IMR-90 (cell line): Measurements from ENCODE around the gene DIO1. TPM values are rescaled to one million over a fixed set of nuclear protein-coding genes. Genes with fewer than 3 reads are reported as not detected.

Experiments
- ATAC-seq: fragments of 200-7000 bp; cut with Tn5 transposase; 2 replicates; pipeline ENCODE4 v1.9.1; 2020; ENCODE audit warnings: low read depth, mild to moderate bottlenecking, moderate library complexity
- BruUV-seq: library from RNA; stranded (reverse); fragments of 400-500 nt; replicated peaks from 2 replicates; lab custom pipeline; 2021; lab: Mats Ljungman, UMichigan
- CTCF ChIA-PET: fragments of 300-600 bp; formaldehyde crosslinking; extraction: SDS; loops from one replicate; lab custom pipeline; 2021; ENCODE audit warnings: antibody characterized with exemption; lab: Yijun Ruan, JAX
- POLR2A ChIA-PET: fragments of 300-600 bp; sonication (Branson Sonifier 250); formaldehyde crosslinking; loops from one replicate; lab custom pipeline; 2022; ENCODE audit warnings: antibody characterized with exemption; ENCODE audit not compliant: unreplicated experiment; lab: Charles Lee
- DNase-seq: peaks from one replicate; pipeline ENCODE4 v3.0.0; 2013
- H2AFZ ChIP-seq: replicated peaks from 2 replicates; pipeline ENCODE3; 2013; ENCODE audit warnings: low read length, mild to moderate bottlenecking; ENCODE audit not compliant: poor library complexity
- H2AK5ac ChIP-seq: 2 replicates; pipeline ENCODE4 v1.6.1; 2013; ENCODE audit warnings: low read depth, low read length, inconsistent platforms
- H2AK9ac ChIP-seq: replicated peaks from 2 replicates; pipeline ENCODE3; 2013; ENCODE audit warnings: mild to moderate bottlenecking, low read depth, low read length, moderate library complexity; ENCODE audit not compliant: poor library complexity
- H2BK120ac ChIP-seq: 2 replicates; pipeline ENCODE4 v1.6.1; 2013; ENCODE audit warnings: low read depth, low read length, inconsistent platforms
- H2BK15ac ChIP-seq: 3 replicates; pipeline ENCODE4 v1.6.1; 2013; ENCODE audit warnings: low read depth, low read length, inconsistent platforms
- H2BK20ac ChIP-seq: 2 replicates; pipeline ENCODE4 v1.6.1; 2013; ENCODE audit warnings: low read depth, mild to moderate bottlenecking, inconsistent platforms, low read length, moderate library complexity
- H2BK5ac ChIP-seq: 2 replicates; pipeline ENCODE4 v1.6.1; 2013; ENCODE audit warnings: mild to moderate bottlenecking, low read depth, low read length, inconsistent platforms; ENCODE audit not compliant: poor library complexity, severe bottlenecking
- H3K14ac ChIP-seq: replicated peaks from 2 replicates; pipeline ENCODE4 v1.6.1; 2013; ENCODE audit warnings: low read depth, low read length, inconsistent platforms
- H3K18ac ChIP-seq: 2 replicates; pipeline ENCODE4 v1.6.1; 2013; ENCODE audit warnings: low read depth, low read length, control low read depth
- H3K23ac ChIP-seq: 2 replicates; pipeline ENCODE4 v1.6.1; 2013; ENCODE audit warnings: low read depth, low read length, inconsistent platforms
- H3K27ac ChIP-seq: 2 replicates; pipeline ENCODE4 v1.5.1; 2013; ENCODE audit warnings: mild to moderate bottlenecking, control low read depth, low read length; ENCODE audit not compliant: insufficient read depth
- H3K27me3 ChIP-seq: 2 replicates; pipeline ENCODE4 v1.6.1; 2013; ENCODE audit warnings: low read length; ENCODE audit not compliant: control insufficient read depth, insufficient read depth
- H3K36me3 ChIP-seq: 2 replicates; pipeline ENCODE4 v1.6.1; 2013; ENCODE audit warnings: low read length, mixed read lengths; ENCODE audit not compliant: control insufficient read depth, insufficient read depth
- H3K4ac ChIP-seq: 2 replicates; pipeline ENCODE4 v1.6.1; 2013; ENCODE audit warnings: low read depth, low read length, inconsistent platforms
- H3K4me1 ChIP-seq: 2 replicates; pipeline ENCODE4 v1.6.1; 2013; ENCODE audit warnings: low read length, mixed read lengths; ENCODE audit not compliant: control insufficient read depth, insufficient read depth
- H3K4me2 ChIP-seq: 2 replicates; pipeline ENCODE4 v1.6.1; 2013; ENCODE audit warnings: low read depth, mild to moderate bottlenecking, control low read depth, low read length, moderate library complexity
- H3K4me3 ChIP-seq: 2 replicates; pipeline ENCODE4 v1.5.1; 2013; ENCODE audit warnings: low read depth, mild to moderate bottlenecking, control low read depth, low read length, moderate library complexity; ENCODE audit not compliant: insufficient read depth
- H3K56ac ChIP-seq: 2 replicates; pipeline ENCODE4 v1.6.1; 2013; ENCODE audit warnings: low read length, inconsistent platforms; ENCODE audit not compliant: insufficient read depth; ENCODE audit errors: extremely low read depth
- H3K79me1 ChIP-seq, 2 experiments: 2 replicates each; pipeline ENCODE4 v1.6.1; 2013; ENCODE audit warnings: low read length in 2 of 2, inconsistent platforms in 1 of 2, low read depth in 1 of 2
- H3K9ac ChIP-seq: 2 replicates; pipeline ENCODE4 v1.6.1; 2013; ENCODE audit warnings: low read depth, low read length, control low read depth
- H3K9me1 ChIP-seq: 2 replicates; pipeline ENCODE4 v1.6.1; 2013; ENCODE audit warnings: low read length, inconsistent platforms; ENCODE audit not compliant: insufficient read depth
- H3K9me3 ChIP-seq: 2 replicates; pipeline ENCODE4 v1.6.1; 2013; ENCODE audit warnings: low read length; ENCODE audit not compliant: control insufficient read depth, insufficient read depth
- H4K20me1 ChIP-seq: 2 replicates; pipeline ENCODE4 v1.6.1; 2013; ENCODE audit warnings: low read length, inconsistent platforms; ENCODE audit not compliant: insufficient read depth
- H4K5ac ChIP-seq: 2 replicates; pipeline ENCODE4 v1.6.1; 2013; ENCODE audit warnings: mild to moderate bottlenecking, low read depth, low read length, control low read depth
- H4K8ac ChIP-seq, 2 experiments: 2 replicates each; pipeline ENCODE4 v1.6.1; 2013; ENCODE audit warnings: low read depth in 2 of 2, low read length in 2 of 2, control low read depth in 1 of 2, inconsistent platforms in 1 of 2
- H4K91ac ChIP-seq: 2 replicates; pipeline ENCODE4 v1.6.1; 2013; ENCODE audit warnings: low read depth, low read length, inconsistent platforms; ENCODE audit not compliant: insufficient read depth
- CEBPB ChIP-seq: IDR thresholded peaks from 2 replicates; pipeline ENCODE4 v1.6.1; 2012; ENCODE audit warnings: low read depth, low read length, improper control_type of control experiment
- CHD1 ChIP-seq: IDR thresholded peaks from 2 replicates; pipeline ENCODE4 v1.6.1; 2012; ENCODE audit warnings: low read depth, low read length, improper control_type of control experiment
- WGBS, 2 experiments: methylation state at CpG; one replicate each; pipeline versions ENCODE4 v1.1.5 to v1.1.7; 2013; ENCODE audit warnings: missing lambda C conversion rate in 2 of 2; ENCODE audit not compliant: insufficient read length in 1 of 2; ENCODE audit errors: extremely low coverage in 2 of 2; 5-methylcytosine and 5-hydroxymethylcytosine counted together
- dilution Hi-C: fragments of 300-500 bp; cut with HindIII; formaldehyde crosslinking; loops from one replicate; pipeline ENCODE4 v1.14.3; 2018; ENCODE audit warnings: low sequenced_read_pairs; ENCODE audit not compliant: unreplicated experiment
- in situ Hi-C: fragments of 300-500 bp; cut with MboI; formaldehyde crosslinking; loops from 3 replicates; pipeline ENCODE4 v1.14.3; 2019; ENCODE audit warnings: low sequenced_read_pairs, inconsistent platforms, mixed read lengths
- intact Hi-C: fragments of 100-400 bp; cut with micrococcal nuclease; formaldehyde crosslinking; loops from 2 replicates; pipeline ENCODE4 v1.10.0; 2022
- polyA plus RNA-seq, 3 experiments: library from polyadenylated mRNA; depleted of rRNA; stranded (reverse); fragments of >200 nt; gene quantifications; 2 replicates each; pipeline ENCODE4 v1.2.3, GENCODE V29; 2012; ENCODE audit warnings: low replicate concordance in 1 of 3
- total RNA-seq: library from RNA; depleted of rRNA; stranded (reverse); fragments of >200 nt; gene quantifications from 2 replicates; pipeline ENCODE4 v1.2.3, GENCODE V29; 2012

The DIO1 gene
- total and polyA plus RNA-seq, 2 of the 4 experiments (the other 2 are of a cell fraction): not detected

- H3K23ac ChIP-seq: peak overlapping the region; percentile 91
- H3K4me3 ChIP-seq: no peak overlapping the region
- H3K27me3 ChIP-seq: no peaks in the 10 kb centered on the region
- peak overlapping the region; percentile 78; the same call in 1 of the 2 replicates for H3K56ac ChIP-seq
- dilution Hi-C loops: no loop called here
- DNase-seq (no peak), ATAC-seq (peak; percentile 34)
- H3K14ac ChIP-seq: peak overlapping the region; percentile 92
- H2BK120ac ChIP-seq: peak overlapping the region; percentile 94
- H3K9me3 ChIP-seq: no peaks in the 10 kb centered on the region
- intact Hi-C loops: loop anchor here (2.0 kb wide), 1 partner anchor 96 kb away; the partner anchor contains the start of genes TCEANC2 and TMEM59
- peak overlapping the region; percentile 93 for H4K91ac ChIP-seq
- H2BK20ac ChIP-seq: peak overlapping the region; percentile 92
- peak overlapping the region; percentile 68 for H3K4me2 ChIP-seq
- peak overlapping the region; percentile 70 for H4K5ac ChIP-seq
- H3K9me1 ChIP-seq: peaks cover 3% of the 10 kb centered on the region; the same call in 1 of the 2 replicates
- TF ChIP-seq CHD1: no peak
- peak; percentile 51 for TF ChIP-seq CEBPB
- WGBS, 2 experiments: no CpG with 5 or more reads among the region's 3 CpGs
- H3K27ac ChIP-seq: peak overlapping the region; percentile 75
- peak overlapping the region; percentile 70 for H2AFZ ChIP-seq
- peaks cover 34% of the 10 kb centered on the region for H3K36me3 ChIP-seq
- peaks cover 14% of the 10 kb centered on the region for H3K4me1 ChIP-seq
- in situ Hi-C loops: no loop called here
- peak overlapping the region; percentile 84 for H3K18ac ChIP-seq
- ChIA-PET CTCF (interaction anchor here (0.9 to 1.0 kb wide), 2 partner anchors 11 to 78 kb away, joined by 3 read pairs; partner anchors contain the start of genes IFT25 and LRRC42), POLR2A (no interaction called here)
- H3K79me1 ChIP-seq: peaks cover 25 to 43% of the 10 kb centered on the region in 2 experiments
- H3K4ac ChIP-seq: peak overlapping the region; percentile 93
- H2AK9ac ChIP-seq: peak overlapping the region; percentile 87
- peak overlapping the region; percentile 77; the same call in 2 of the 3 replicates for H2BK15ac ChIP-seq
- BruUV-seq: no TSS peak
- H2AK5ac ChIP-seq: peak overlapping the region; percentile 69
- peaks cover 7% of the 10 kb centered on the region for H4K20me1 ChIP-seq
- H4K8ac ChIP-seq: peak overlapping the region; percentile 62 to 94
- peak overlapping the region; percentile 58; the same call in 1 of the 2 replicates for H3K9ac ChIP-seq
- peak overlapping the region; percentile 93 for H2BK5ac ChIP-seq
Observed at GRCh38 chr1:53956308-53957168, 62.6 kb downstream of the DIO1 start.
